A549 (cell line): ENCODE measurements around the gene NRGN. TPM values are rescaled to one million over a fixed set of nuclear protein-coding genes. Genes with fewer than 3 reads are reported as not detected.

Experiments used
- ATAC-seq, 2 experiments: fragments of 200-7000 bp in 1 of 2; fragments of >200 bp in 1 of 2; cut with Nextera tagmentation in 1 of 2; cut with Tn5 transposase in 1 of 2; 3 replicates each; pipeline versions ENCODE4 v1.8.0 to v1.9.1; 2018 to 2020; ENCODE audit warnings: mild to moderate bottlenecking in 1 of 2, moderate library complexity in 1 of 2
- CTCF ChIA-PET: fragments of 300-600 bp; sonication (Branson Sonifier 250); formaldehyde crosslinking; extraction: SDS; loops from one replicate; lab custom pipeline; 2021; ENCODE audit warnings: antibody characterized with exemption, inconsistent platforms; lab: Yijun Ruan, JAX
- POLR2A ChIA-PET: fragments of 350-600 bp; formaldehyde crosslinking; extraction: SDS; loops from one replicate; lab custom pipeline; 2021; ENCODE audit warnings: antibody characterized with exemption, inconsistent platforms; lab: Yijun Ruan, JAX
- DNase-seq, 2 experiments: peaks; one replicate each; pipeline versions ENCODE4 v3.0.0 to v3.0.0-alpha.2; 2011 to 2016; ENCODE audit warnings: low read depth in 1 of 2, low spot score in 1 of 2
- FAIRE-seq: peaks from 2 replicates; lab custom pipeline; 2011; peaks lifted over from hg19 to GRCh38; lab: Jason Lieb, UNC
- H3K27ac ChIP-seq, 2 experiments: fragments of >200 bp; sonication (Bioruptor Twin); formaldehyde crosslinking; 3 replicates each; pipeline ENCODE4 v1.5.1; 2016 to 2017
- H3K4me1 ChIP-seq: fragments of >200 bp; sonication (Bioruptor Twin); formaldehyde crosslinking; 3 replicates; pipeline ENCODE4 v1.6.1; 2016
- H3K4me2 ChIP-seq: fragments of >200 bp; sonication (Bioruptor Twin); formaldehyde crosslinking; 3 replicates; pipeline ENCODE4 v1.6.1; 2016
- H3K4me3 ChIP-seq: fragments of >200 bp; sonication (Bioruptor Twin); formaldehyde crosslinking; 3 replicates; pipeline ENCODE4 v1.5.1; 2016
- H3K9me3 ChIP-seq: fragments of >200 bp; sonication (Bioruptor Twin); formaldehyde crosslinking; 3 replicates; pipeline ENCODE4 v1.6.1; 2016
- BHLHE40 ChIP-seq: IDR thresholded peaks from 2 replicates; pipeline ENCODE4 v1.6.1; 2012; ENCODE audit warnings: low read depth, low read length, inconsistent platforms
- EHF ChIP-seq: fragments of 250-450 bp; sonication (Bioruptor Pico); IDR thresholded peaks from 2 replicates; pipeline ENCODE4 v1.5.0; 2020; ENCODE audit warnings: mild to moderate bottlenecking
- EHMT2 ChIP-seq: fragments of 200-600 bp; sonication (generic); IDR thresholded peaks from 2 replicates; pipeline ENCODE4 v1.6.1; 2016; ENCODE audit warnings: antibody characterized with exemption, low read depth, mild to moderate bottlenecking, moderate library complexity
- EP300 ChIP-seq, 2 experiments: fragments of >200 bp; sonication (Bioruptor Twin); formaldehyde crosslinking; IDR thresholded peaks; 2 replicates in 1 of 2; 3 replicates in 1 of 2; pipeline ENCODE4 v1.6.1; 2016 to 2017
- ESRRA ChIP-seq: fragments of 150-350 bp; IDR thresholded peaks from 2 replicates; pipeline ENCODE4 v1.6.1; 2014; ENCODE audit warnings: mild to moderate bottlenecking, low read length, borderline replicate concordance
- HDAC2 ChIP-seq: fragments of 200-600 bp; sonication (generic); IDR thresholded peaks from 2 replicates; pipeline ENCODE4 v1.6.1; 2016
- HES2 ChIP-seq: fragments of >200 bp; sonication (Bioruptor Twin); formaldehyde crosslinking; IDR thresholded peaks from 2 replicates; pipeline ENCODE4 v1.6.1; 2016
- HEYL ChIP-seq: fragments of 250-450 bp; sonication (Bioruptor Pico); IDR thresholded peaks from 2 replicates; pipeline ENCODE4 v1.8.0; 2021; ENCODE audit warnings: mild to moderate bottlenecking, moderate library complexity
- HMGXB4 ChIP-seq: fragments of 250-450 bp; sonication (Bioruptor Pico); IDR thresholded peaks from 2 replicates; pipeline ENCODE4 v1.5.0; 2021; ENCODE audit warnings: mild to moderate bottlenecking, moderate library complexity, borderline replicate concordance
- HOXA7 ChIP-seq: fragments of 250-450 bp; sonication (Bioruptor Pico); IDR thresholded peaks from 2 replicates; pipeline ENCODE4 v1.5.0; 2020; ENCODE audit warnings: mild to moderate bottlenecking, moderate library complexity
- HOXB13 ChIP-seq: fragments of 250-450 bp; sonication (Bioruptor Pico); IDR thresholded peaks from 2 replicates; pipeline ENCODE4 v1.5.0; 2020; ENCODE audit warnings: low read depth, mild to moderate bottlenecking, moderate library complexity
- KDM1A ChIP-seq: fragments of 200-600 bp; sonication (generic); IDR thresholded peaks from 2 replicates; pipeline ENCODE4 v1.6.1; 2016; ENCODE audit warnings: low read depth, mild to moderate bottlenecking
- MYC ChIP-seq: IDR thresholded peaks from 2 replicates; pipeline ENCODE4 v1.6.1; 2012; ENCODE audit warnings: mild to moderate bottlenecking, inconsistent platforms, low read length, improper control_type of control experiment, borderline replicate concordance
- NPAS2 ChIP-seq: fragments of 250-450 bp; sonication (Bioruptor Pico); IDR thresholded peaks from 2 replicates; pipeline ENCODE4 v1.8.0; 2022; ENCODE audit warnings: mild to moderate bottlenecking, moderate library complexity, borderline replicate concordance
- POLR2A ChIP-seq: IDR thresholded peaks from 2 replicates; pipeline ENCODE4 v1.6.1; 2012; ENCODE audit warnings: mild to moderate bottlenecking, low read length
- RAD21 ChIP-seq, 2 experiments: fragments of >200 bp in 1 of 2; sonication (Bioruptor Twin) in 1 of 2; formaldehyde crosslinking in 1 of 2; IDR thresholded peaks in 1 of 2; conservative IDR thresholded peaks in 1 of 2; 2 replicates in 1 of 2; 3 replicates in 1 of 2; pipeline ENCODE4 v1.6.1; 2012 to 2018; ENCODE audit warnings: inconsistent platforms in 1 of 2
- RCOR1 ChIP-seq: fragments of 150-350 bp; IDR thresholded peaks from 2 replicates; pipeline ENCODE4 v1.6.1; 2014; ENCODE audit warnings: antibody characterized with exemption, low read length, low read depth
- RFX5 ChIP-seq: fragments of 450-650 bp; IDR thresholded peaks from 2 replicates; pipeline ENCODE4 v1.7.1; 2014; ENCODE audit warnings: antibody characterized with exemption, mild to moderate bottlenecking, moderate library complexity
- SMC3 ChIP-seq: fragments of >200 bp; sonication (Bioruptor Twin); formaldehyde crosslinking; IDR thresholded peaks from 3 replicates; pipeline ENCODE4 v1.6.1; 2018; ENCODE audit warnings: inconsistent platforms
- SREBF2 ChIP-seq: fragments of 450-650 bp; IDR thresholded peaks from 2 replicates; pipeline ENCODE4 v1.6.1; 2014; ENCODE audit warnings: mild to moderate bottlenecking, moderate library complexity
- ZC3H11A ChIP-seq: fragments of 450-650 bp; IDR thresholded peaks from 2 replicates; pipeline ENCODE4 v1.6.1; 2014; ENCODE audit warnings: antibody characterized with exemption, mild to moderate bottlenecking
- ZFP36 ChIP-seq: fragments of 450-650 bp; IDR thresholded peaks from 2 replicates; pipeline ENCODE4 v1.6.1; 2014; ENCODE audit warnings: borderline replicate concordance; ENCODE audit not compliant: partially characterized antibody
- ZNF302 ChIP-seq: fragments of 250-450 bp; sonication (Bioruptor Pico); IDR thresholded peaks from 2 replicates; pipeline ENCODE4 v1.9.0; 2021; ENCODE audit warnings: inconsistent platforms, mild to moderate bottlenecking, moderate library complexity
- WGBS: methylation state at CpG from one replicate; pipeline ENCODE4 v1.1.6; 2017; ENCODE audit errors: missing lambda C conversion rate; 5-methylcytosine and 5-hydroxymethylcytosine counted together
- polyA plus RNA-seq, 4 experiments: library from polyadenylated mRNA; depleted of rRNA in 3 of 4; stranded (reverse); fragments of >200 nt; fragmentation: RNase III in 1 of 4; extraction: RNeasy Plus Mini Kit Qiagen cat#74134 plus additional on column Dnase treatment in 1 of 4; gene quantifications; 2 replicates in 3 of 4; 3 replicates in 1 of 4; pipeline ENCODE4 v1.2.3, GENCODE V29; 2011 to 2017
- TF ChIP-seq, protein P1 (sequence below): IDR thresholded peaks from 2 replicates; pipeline ENCODE4 v1.6.1; 2012; ENCODE audit warnings: low read depth, borderline replicate concordance
- TF ChIP-seq, protein P2 (sequence below): fragments of >200 bp; sonication (Bioruptor Twin); formaldehyde crosslinking; IDR thresholded peaks from 3 replicates; pipeline ENCODE4 v1.5.1; 2016
- TF ChIP-seq, protein P3 (sequence below): IDR thresholded peaks from 2 replicates; pipeline ENCODE4 v1.6.1; 2012

Gene NRGN
- polyA plus RNA-seq, 2 of the 4 experiments (the other 2 are of a cell fraction), result 1.2 to 3.5 TPM

DNA sequence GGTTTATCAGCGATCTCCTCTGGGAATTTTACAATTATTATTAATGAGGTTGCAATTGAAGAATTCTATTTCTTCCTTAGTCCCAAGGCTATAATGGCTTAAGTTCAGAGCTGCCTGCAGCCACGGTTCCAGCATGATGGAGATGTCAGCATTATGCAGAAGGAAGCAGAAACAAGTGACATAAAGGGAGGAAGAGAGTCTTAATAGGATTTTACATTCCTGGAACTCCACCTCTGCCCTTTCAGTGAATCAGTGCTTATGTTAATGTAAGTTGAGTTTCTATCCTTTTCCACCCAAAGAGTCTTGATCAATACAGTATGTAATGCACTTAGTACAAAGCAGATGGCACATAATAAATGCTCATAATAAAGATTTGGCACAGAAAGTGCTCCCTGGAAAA, 11.6 kb upstream of the NRGN start:
- TF ChIP-seq NPAS2 (CRISPR knock-in tag) (no peak), EHF (CRISPR knock-in tag) (no peak), POLR2A (no peak), HMGXB4 (CRISPR knock-in tag) (no peak), BHLHE40 (no peak), HDAC2 (no peak), ESRRA (no peak), MYC (no peak)
- TF ChIP-seq, protein P1, sequence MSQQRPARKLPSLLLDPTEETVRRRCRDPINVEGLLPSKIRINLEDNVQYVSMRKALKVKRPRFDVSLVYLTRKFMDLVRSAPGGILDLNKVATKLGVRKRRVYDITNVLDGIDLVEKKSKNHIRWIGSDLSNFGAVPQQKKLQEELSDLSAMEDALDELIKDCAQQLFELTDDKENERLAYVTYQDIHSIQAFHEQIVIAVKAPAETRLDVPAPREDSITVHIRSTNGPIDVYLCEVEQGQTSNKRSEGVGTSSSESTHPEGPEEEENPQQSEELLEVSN, result no peak
- FAIRE-seq, result no peak
- no peak overlapping the region for H3K4me3 ChIP-seq
- WGBS, result 37% methylated on average over 2 of the region's 2 CpGs
- ATAC-seq, result no peak
- DNase-seq, result no peak
- H3K9me3 ChIP-seq, result no peaks in the 10 kb centered on the region
- H3K4me1 ChIP-seq, result peaks cover 6% of the 10 kb centered on the region; the same call in 1 of the 3 replicates
- POLR2A ChIA-PET, result no interaction called here
- H3K27ac ChIP-seq, result no peak overlapping the region
- H3K4me2 ChIP-seq, result no peak overlapping the region
- CTCF ChIA-PET, result no interaction called here

DNA sequence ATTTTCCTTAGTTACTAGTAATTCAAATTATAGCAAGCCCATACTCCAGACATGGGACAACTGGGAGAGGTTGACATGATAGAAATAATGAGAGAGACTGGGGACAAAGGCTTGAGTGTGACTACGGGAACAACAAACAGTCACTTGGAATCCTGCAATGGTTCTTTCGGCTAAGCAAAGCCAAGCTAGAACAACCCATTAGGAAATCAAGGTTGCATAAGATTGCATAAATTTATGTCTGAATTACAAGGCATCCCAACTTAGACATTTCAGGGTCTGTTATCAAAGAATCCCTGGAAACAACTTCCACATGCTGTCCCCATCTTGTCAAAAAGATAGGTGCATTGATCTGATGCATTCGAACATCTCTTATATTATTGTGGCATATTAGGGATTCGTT, 10.2 kb upstream of the NRGN start:
- H3K4me3 ChIP-seq, result no peak overlapping the region
- POLR2A ChIA-PET, result no interaction called here
- TF ChIP-seq HOXA7 (no peak), KDM1A (no peak), RFX5 (no peak), ZFP36 (no peak), RAD21 (conservative IDR thresholded peaks at IDR 0.05 in 1 of 2, IDR thresholded peaks at IDR 0.05 in 1 of 2) (no peak), HEYL (CRISPR knock-in tag) (no peak)
- TF ChIP-seq, protein P1, result no peak
- TF ChIP-seq, all 56 proteins: peak for 0
- H3K27ac ChIP-seq, result no peak overlapping the region
- 59% methylated on average over 4 of the region's 4 CpGs for WGBS
- H3K4me2 ChIP-seq, result no peak overlapping the region
- no peak for DNase-seq
- H3K9me3 ChIP-seq, result no peaks in the 10 kb centered on the region
- H3K4me1 ChIP-seq, result peaks cover 6% of the 10 kb centered on the region; the same call in 1 of the 3 replicates
- no peak for ATAC-seq
- CTCF ChIA-PET, result interaction anchor here (1.4 to 2.0 kb wide), 2 partner anchors 17 to 29 kb away, joined by 3 to 6 read pairs; no protein-coding TSS in a partner anchor
- FAIRE-seq, result no peak

- no peak overlapping the region for H3K4me2 ChIP-seq
- WGBS, result 81% methylated on average over 4 of the region's 4 CpGs
- CTCF ChIA-PET, result interaction anchor here (1.5 kb wide), 2 partner anchors 12 to 88 kb away, joined by 3 read pairs; no protein-coding TSS in a partner anchor
Measured at GRCh38 chr11:124732230-124732629, 7.5 kb upstream of the NRGN start.

More at GRCh38 chr11:124732230-124732629, 7.5 kb upstream of the NRGN start:
- TF ChIP-seq EHMT2 (no peak), HOXA7 (no peak), HOXB13 (CRISPR knock-in tag) (no peak), RFX5 (no peak), HES2 (no peak), SMC3 (no peak), SREBF2 (no peak), RAD21 (conservative IDR thresholded peaks at IDR 0.05 in 1 of 2, IDR thresholded peaks at IDR 0.05 in 1 of 2) (no peak), POLR2A (no peak), ZNF302 (CRISPR knock-in tag) (no peak), ZC3H11A (no peak), RCOR1 (no peak), EP300 (IDR thresholded peaks at IDR 0.05) (no peak), EHF (CRISPR knock-in tag) (no peak)
- TF ChIP-seq, protein P2, sequence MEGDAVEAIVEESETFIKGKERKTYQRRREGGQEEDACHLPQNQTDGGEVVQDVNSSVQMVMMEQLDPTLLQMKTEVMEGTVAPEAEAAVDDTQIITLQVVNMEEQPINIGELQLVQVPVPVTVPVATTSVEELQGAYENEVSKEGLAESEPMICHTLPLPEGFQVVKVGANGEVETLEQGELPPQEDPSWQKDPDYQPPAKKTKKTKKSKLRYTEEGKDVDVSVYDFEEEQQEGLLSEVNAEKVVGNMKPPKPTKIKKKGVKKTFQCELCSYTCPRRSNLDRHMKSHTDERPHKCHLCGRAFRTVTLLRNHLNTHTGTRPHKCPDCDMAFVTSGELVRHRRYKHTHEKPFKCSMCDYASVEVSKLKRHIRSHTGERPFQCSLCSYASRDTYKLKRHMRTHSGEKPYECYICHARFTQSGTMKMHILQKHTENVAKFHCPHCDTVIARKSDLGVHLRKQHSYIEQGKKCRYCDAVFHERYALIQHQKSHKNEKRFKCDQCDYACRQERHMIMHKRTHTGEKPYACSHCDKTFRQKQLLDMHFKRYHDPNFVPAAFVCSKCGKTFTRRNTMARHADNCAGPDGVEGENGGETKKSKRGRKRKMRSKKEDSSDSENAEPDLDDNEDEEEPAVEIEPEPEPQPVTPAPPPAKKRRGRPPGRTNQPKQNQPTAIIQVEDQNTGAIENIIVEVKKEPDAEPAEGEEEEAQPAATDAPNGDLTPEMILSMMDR, result no peak
- TF ChIP-seq, protein P3, sequence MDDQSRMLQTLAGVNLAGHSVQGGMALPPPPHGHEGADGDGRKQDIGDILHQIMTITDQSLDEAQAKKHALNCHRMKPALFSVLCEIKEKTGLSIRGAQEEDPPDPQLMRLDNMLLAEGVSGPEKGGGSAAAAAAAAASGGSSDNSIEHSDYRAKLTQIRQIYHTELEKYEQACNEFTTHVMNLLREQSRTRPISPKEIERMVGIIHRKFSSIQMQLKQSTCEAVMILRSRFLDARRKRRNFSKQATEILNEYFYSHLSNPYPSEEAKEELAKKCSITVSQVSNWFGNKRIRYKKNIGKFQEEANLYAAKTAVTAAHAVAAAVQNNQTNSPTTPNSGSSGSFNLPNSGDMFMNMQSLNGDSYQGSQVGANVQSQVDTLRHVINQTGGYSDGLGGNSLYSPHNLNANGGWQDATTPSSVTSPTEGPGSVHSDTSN, result no peak
- Histone ChIP-seq H3K4me3 (no peak overlapping the region), H3K4me1 (no peaks in the 10 kb centered on the region), H3K27ac (no peak overlapping the region), H3K9me3 (no peaks in the 10 kb centered on the region)
- DNase-seq (no peak), ATAC-seq (no peak), FAIRE-seq (no peak)
- POLR2A ChIA-PET, result no interaction called here
